Epithelial cell of proximal tubule (primary cell): ENCODE results near the gene ZIC4. TPM values are rescaled to one million over a fixed set of nuclear protein-coding genes. Genes with fewer than 3 reads are reported as not detected.

Experiments
- DNase-seq: peaks from one replicate; pipeline ENCODE4 v3.0.0-alpha.2; 2011; ENCODE audit warnings: low read depth
- H3K4me3 ChIP-seq: 2 replicates; pipeline ENCODE4 v1.5.1; 2011; ENCODE audit warnings: low read depth, mild to moderate bottlenecking, low read length
- CTCF ChIP-seq: conservative IDR thresholded peaks from 2 replicates; pipeline ENCODE4 v1.5.1; 2012; ENCODE audit warnings: low read depth, mild to moderate bottlenecking, low read length
- total RNA-seq: library from RNA; depleted of rRNA; stranded (reverse); fragments of >200 nt; gene quantifications from 2 replicates; pipeline ENCODE4 v1.2.3, GENCODE V29; 2015

The ZIC4 gene
- total RNA-seq, 1 donor from 2014 or later = not detected

GRCh38 chr3:147368561-147369221 lies 37.7 kb downstream of the ZIC4 start:
- no peak for TF ChIP-seq CTCF
- DNase-seq = no peak
- H3K4me3 ChIP-seq = no peak overlapping the region

GRCh38 chr3:147368151-147368550 lies 38.2 kb downstream of the ZIC4 start:
- no peak overlapping the region for H3K4me3 ChIP-seq
- no peak for TF ChIP-seq CTCF
- DNase-seq = no peak

GRCh38 chr3:147367676-147368075 lies 38.7 kb downstream of the ZIC4 start:
- H3K4me3 ChIP-seq = no peak overlapping the region
- DNase-seq = no peak
- TF ChIP-seq CTCF = no peak

GRCh38 chr3:147365196-147366115 lies 40.9 kb downstream of the ZIC4 start:
- no peak for TF ChIP-seq CTCF
- H3K4me3 ChIP-seq = no peak overlapping the region
- DNase-seq = no peak

GRCh38 chr3:147364771-147365170 lies 41.6 kb downstream of the ZIC4 start:
- no peak for TF ChIP-seq CTCF
- no peak for DNase-seq
- no peak overlapping the region for H3K4me3 ChIP-seq

- no peak overlapping the region for H3K4me3 ChIP-seq
- TF ChIP-seq CTCF = peak; percentile 64
These were observed 44.6 kb downstream of the ZIC4 start for GRCh38 chr3:147361454-147362420.

More at GRCh38 chr3:147361454-147362420, 44.6 kb downstream of the ZIC4 start:
- no peak for DNase-seq
